T-cell (primary cell): ENCODE results near the gene GALNT14. TPM values are rescaled to one million over a fixed set of nuclear protein-coding genes. Genes with fewer than 3 reads are reported as not detected.

Source experiments
- ATAC-seq, 4 experiments: fragments of 200-7000 bp in 3 of 4; fragments of 150-1000 bp in 1 of 4; cut with Tn5 transposase; replicated peaks in 1 of 4; 1 replicate in 3 of 4; 2 replicates in 1 of 4; pipeline ENCODE4 v1.10.0; 2021; ENCODE audit warnings: moderate library complexity in 3 of 4, mild to moderate bottlenecking in 2 of 4, moderate number of reproducible peaks in 1 of 4
- CTCF ChIA-PET, 2 donors: fragments of 300-600 bp; sonication (Branson Sonifier 250); formaldehyde crosslinking; loops; one replicate each; lab custom pipeline; 2022; ENCODE audit warnings: antibody characterized with exemption in 2 of 2; lab: Charles Lee
- POLR2A ChIA-PET, 2 donors: fragments of 300-600 bp; sonication (Branson Sonifier 250); formaldehyde crosslinking; loops; one replicate each; lab custom pipeline; 2022; ENCODE audit warnings: antibody characterized with exemption in 2 of 2; lab: Charles Lee
- DNase-seq, 35 experiments: peaks; one replicate each; pipeline versions ENCODE4 v3.0.0 to v3.0.0-alpha.2; 2013 to 2023
- H3K27ac ChIP-seq: one replicate; pipeline ENCODE4 v1.5.1; 2013; ENCODE audit warnings: low read length
- H3K27me3 ChIP-seq, 2 experiments: replicated peaks in 1 of 2; 1 replicate in 1 of 2; 2 replicates in 1 of 2; pipeline versions ENCODE4 v1.6.1 to v1.7.0; 2013; ENCODE audit warnings: low read length in 1 of 2, mixed read lengths in 1 of 2; ENCODE audit not compliant: control insufficient read depth in 2 of 2, insufficient read depth in 2 of 2; ENCODE audit errors: extremely low read depth in 1 of 2
- H3K36me3 ChIP-seq, 2 donors: 1 replicate in 1 of 2; 2 replicates in 1 of 2; pipeline versions ENCODE4 v1.6.1 to v1.7.0; 2013; ENCODE audit warnings: low read length in 1 of 2; ENCODE audit not compliant: control insufficient read depth in 2 of 2, insufficient read depth in 1 of 2; ENCODE audit errors: extremely low read depth in 1 of 2
- H3K4me1 ChIP-seq, 2 experiments: 1 replicate in 1 of 2; 2 replicates in 1 of 2; pipeline versions ENCODE4 v1.6.1 to v1.7.0; 2013; ENCODE audit warnings: low read length in 2 of 2, mixed read lengths in 1 of 2; ENCODE audit not compliant: insufficient read depth in 2 of 2, control insufficient read depth in 1 of 2; ENCODE audit errors: extremely low read depth in 1 of 2
- H3K4me3 ChIP-seq, 2 donors: 1 replicate in 1 of 2; 2 replicates in 1 of 2; pipeline versions ENCODE4 v1.5.1 to v1.7.0; 2013; ENCODE audit warnings: mild to moderate bottlenecking in 2 of 2, low read length in 1 of 2, moderate library complexity in 1 of 2; ENCODE audit not compliant: control insufficient read depth in 1 of 2; ENCODE audit errors: extremely low read depth in 1 of 2
- H3K9me3 ChIP-seq: 2 replicates; pipeline ENCODE4 v1.7.0; 2013
- H3K27ac Mint-ChIP-seq, 2 donors: one replicate each; pipeline ENCODE4 v1.8.0; 2020 to 2021; ENCODE audit warnings: mild to moderate bottlenecking in 2 of 2, mixed read lengths in 2 of 2
- H3K27me3 Mint-ChIP-seq, 2 donors: one replicate each; pipeline ENCODE4 v1.8.0; 2021 to 2022; ENCODE audit warnings: mixed read lengths in 2 of 2
- H3K36me3 Mint-ChIP-seq: one replicate; pipeline ENCODE4 v1.8.0; 2021; ENCODE audit warnings: mixed read lengths
- H3K4me1 Mint-ChIP-seq, 3 donors: one replicate each; pipeline ENCODE4 v1.8.0; 2020 to 2022; ENCODE audit warnings: mixed read lengths in 3 of 3, mild to moderate bottlenecking in 1 of 3
- H3K4me3 Mint-ChIP-seq, 3 donors: one replicate each; pipeline ENCODE4 v1.8.0; 2020 to 2022; ENCODE audit warnings: mild to moderate bottlenecking in 3 of 3, mixed read lengths in 3 of 3, moderate library complexity in 3 of 3
- H3K9me3 Mint-ChIP-seq, 3 donors: one replicate each; pipeline ENCODE4 v1.8.0; 2020 to 2022; ENCODE audit warnings: mixed read lengths in 3 of 3
- WGBS: methylation state at CpG from one replicate; pipeline ENCODE4 v1.1.5; 2013; ENCODE audit warnings: missing lambda C conversion rate; ENCODE audit not compliant: insufficient coverage; 5-methylcytosine and 5-hydroxymethylcytosine counted together
- total RNA-seq, 35 experiments: library from RNA in 6 of 35; stranded (reverse) in 6 of 35; fragments of 120-200 nt in 1 of 35; gene quantifications; one replicate each; pipeline versions ENCODE4 v1.2.1 to v1.2.4 and lab custom pipeline; 2013 to 2026

Gene GALNT14
- total RNA-seq, 5 donors from 2014 or later (not counting 1 experiment from before 2014, with no cell fraction given): 0.29 to 0.38 TPM; not detected in 3

DNA sequence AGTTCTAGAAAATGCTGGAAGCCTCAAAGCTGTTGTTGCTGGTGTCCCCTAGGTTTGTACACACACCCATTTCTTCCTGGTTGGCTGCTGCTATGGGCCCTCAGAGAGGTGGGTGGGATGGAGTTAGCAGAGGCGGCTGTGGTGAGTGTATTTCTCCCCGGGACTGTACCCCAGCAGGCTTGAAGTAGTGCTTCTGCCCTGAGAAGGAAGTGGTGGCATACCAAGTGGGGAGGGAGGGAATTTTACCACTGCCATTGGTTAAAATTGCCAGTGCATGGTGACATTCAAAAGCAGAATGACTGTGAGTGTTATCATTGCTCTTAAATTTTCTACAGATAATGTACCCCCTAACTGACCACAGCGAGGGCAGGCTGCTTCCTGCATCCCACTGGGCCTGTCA, 205.4 kb downstream of the GALNT14 start:
- ATAC-seq (no peak), DNase-seq (no peak)
- H3K36me3 ChIP-seq: no peaks in the 10 kb centered on the region
- POLR2A ChIA-PET: no interaction called here
- peaks cover 0 to 8% of the 10 kb centered on the region in 2 experiments for H3K27me3 ChIP-seq
- H3K27ac ChIP-seq: no peak overlapping the region
- CTCF ChIA-PET: no interaction called here
- Mint-ChIP-seq H3K4me3 (no peak overlapping the region), H3K36me3 (no peaks in the 10 kb centered on the region), H3K4me1 (no peaks in the 10 kb centered on the region), H3K27ac (no peak overlapping the region), H3K27me3 (no peaks in the 10 kb centered on the region), H3K9me3 (no peaks in the 10 kb centered on the region)
- H3K4me1 ChIP-seq: no peaks in the 10 kb centered on the region
- WGBS: no CpG with 5 or more reads among the region's 3 CpGs
- H3K4me3 ChIP-seq: no peak overlapping the region
- H3K9me3 ChIP-seq: no peaks in the 10 kb centered on the region

DNA sequence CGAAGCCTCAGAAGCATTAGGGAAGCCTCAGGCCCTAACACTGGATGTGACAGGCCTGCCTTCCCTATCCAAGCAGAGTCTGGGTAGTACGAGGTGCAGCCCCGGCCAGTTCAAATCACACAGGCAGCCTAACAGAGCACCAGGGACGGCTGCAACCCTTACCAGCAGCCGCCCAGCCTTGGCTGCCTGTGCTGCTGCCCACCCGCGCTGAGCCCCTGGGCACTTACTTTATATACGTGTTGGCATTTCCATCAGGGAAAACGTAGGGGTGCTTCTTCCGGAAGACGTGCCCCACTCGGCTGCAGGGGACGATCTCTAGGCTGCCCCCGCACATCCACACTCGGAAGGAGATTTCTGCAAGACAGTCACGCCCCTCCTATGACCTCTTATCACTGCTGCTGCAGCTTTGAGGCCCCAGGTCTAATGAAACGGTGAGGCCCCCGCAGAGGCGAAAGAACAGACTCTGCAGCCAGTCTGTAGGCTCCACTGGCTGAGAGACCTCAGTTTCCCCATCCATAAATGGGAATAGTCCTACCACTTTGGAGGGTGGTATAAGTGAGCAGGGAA, 206.3 kb downstream of the GALNT14 start:
- H3K4me1 ChIP-seq: no peaks in the 10 kb centered on the region
- ChIA-PET CTCF (no interaction called here), POLR2A (no interaction called here)
- H3K4me3 ChIP-seq: no peak overlapping the region
- no peak overlapping the region for H3K27ac Mint-ChIP-seq
- H3K36me3 Mint-ChIP-seq: no peaks in the 10 kb centered on the region
- WGBS: 89% methylated on average over 14 of the region's 19 CpGs
- H3K9me3 Mint-ChIP-seq: no peaks in the 10 kb centered on the region
- H3K4me1 Mint-ChIP-seq: no peaks in the 10 kb centered on the region
- no peak overlapping the region for H3K4me3 Mint-ChIP-seq
- H3K27me3 Mint-ChIP-seq: no peaks in the 10 kb centered on the region
- peaks cover 0 to 8% of the 10 kb centered on the region in 2 experiments for H3K27me3 ChIP-seq
- no peak overlapping the region for H3K27ac ChIP-seq
- H3K36me3 ChIP-seq: no peaks in the 10 kb centered on the region
- no peak for ATAC-seq
- no peaks in the 10 kb centered on the region for H3K9me3 ChIP-seq
- no peak for DNase-seq

DNA sequence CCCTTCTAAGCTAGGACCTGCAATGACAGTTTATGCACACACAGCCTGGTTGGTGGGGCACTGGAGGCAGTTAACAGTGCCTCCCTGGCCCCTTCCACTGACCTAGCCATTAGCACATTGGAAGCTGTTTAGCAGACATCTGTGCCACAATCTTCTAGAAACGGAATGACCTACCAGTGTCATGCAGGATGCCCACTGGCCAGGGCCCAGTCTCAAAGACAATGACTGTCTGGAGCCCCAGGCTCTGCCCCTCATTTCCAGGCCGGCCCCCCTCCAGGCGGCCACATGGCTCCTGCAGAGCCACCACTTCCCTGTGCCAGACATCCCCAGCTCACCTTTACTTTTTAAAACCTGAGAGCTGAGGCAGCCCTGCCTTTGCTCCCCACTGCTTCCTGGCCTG, 207.5 kb downstream of the GALNT14 start:
- no peak overlapping the region for H3K27ac Mint-ChIP-seq
- Histone ChIP-seq H3K27ac (no peak overlapping the region), H3K4me3 (no peak overlapping the region), H3K36me3 (no peaks in the 10 kb centered on the region), H3K4me1 (no peaks in the 10 kb centered on the region), H3K9me3 (no peaks in the 10 kb centered on the region), H3K27me3 (peaks cover 0 to 11% of the 10 kb centered on the region in 2 experiments)
- ChIA-PET CTCF (no interaction called here), POLR2A (no interaction called here)
- no peaks in the 10 kb centered on the region for H3K36me3 Mint-ChIP-seq
- ATAC-seq: no peak
- WGBS: 78% methylated on average over 3 of the region's 3 CpGs
- H3K27me3 Mint-ChIP-seq: no peaks in the 10 kb centered on the region
- no peak overlapping the region for H3K4me3 Mint-ChIP-seq
- no peaks in the 10 kb centered on the region for H3K4me1 Mint-ChIP-seq
- DNase-seq: no peak
- H3K9me3 Mint-ChIP-seq: no peaks in the 10 kb centered on the region

DNA sequence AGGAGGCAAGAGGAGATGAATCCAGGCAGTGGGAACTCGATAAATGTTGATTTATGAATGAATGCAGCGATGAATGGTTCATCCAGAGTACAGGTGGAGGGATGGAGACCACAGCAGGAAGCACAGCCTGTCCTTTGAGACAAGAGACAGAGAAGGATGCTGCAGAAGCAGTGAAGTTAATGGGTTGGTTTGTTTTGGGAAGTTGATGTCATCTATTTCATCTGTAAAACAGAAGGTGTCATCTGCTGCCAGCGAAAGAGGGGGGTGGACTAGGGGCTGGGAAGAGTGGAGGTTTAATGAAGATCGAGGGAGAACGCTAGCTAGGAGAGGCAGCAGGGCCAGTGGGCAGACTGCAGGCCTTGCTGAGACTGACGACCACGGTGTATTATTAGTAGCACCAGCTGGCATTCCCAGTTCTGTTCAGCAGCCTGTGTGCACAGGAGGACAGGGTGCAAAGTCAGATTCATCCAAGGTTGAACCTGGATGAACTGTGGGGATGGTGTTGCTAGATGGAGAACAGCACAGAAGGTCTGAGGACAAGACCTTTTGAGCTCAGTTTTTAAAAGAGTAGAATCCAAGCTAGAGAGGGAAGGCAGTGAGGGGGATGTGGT, 210.7 kb downstream of the GALNT14 start:
- Mint-ChIP-seq H3K27ac (no peak overlapping the region), H3K36me3 (no peaks in the 10 kb centered on the region), H3K4me3 (no peak overlapping the region), H3K27me3 (no peaks in the 10 kb centered on the region), H3K4me1 (no peaks in the 10 kb centered on the region), H3K9me3 (no peaks in the 10 kb centered on the region)
- DNase-seq (no peak), ATAC-seq (no peak)
- no peaks in the 10 kb centered on the region for H3K4me1 ChIP-seq
- H3K4me3 ChIP-seq: no peak overlapping the region
- H3K9me3 ChIP-seq: no peaks in the 10 kb centered on the region
- CTCF ChIA-PET: no interaction called here
- H3K27me3 ChIP-seq: peaks cover 0 to 16% of the 10 kb centered on the region in 2 experiments
- no peak overlapping the region for H3K27ac ChIP-seq
- POLR2A ChIA-PET: no interaction called here
- no peaks in the 10 kb centered on the region for H3K36me3 ChIP-seq
- 75% methylated on average over 7 of the region's 7 CpGs for WGBS

DNA sequence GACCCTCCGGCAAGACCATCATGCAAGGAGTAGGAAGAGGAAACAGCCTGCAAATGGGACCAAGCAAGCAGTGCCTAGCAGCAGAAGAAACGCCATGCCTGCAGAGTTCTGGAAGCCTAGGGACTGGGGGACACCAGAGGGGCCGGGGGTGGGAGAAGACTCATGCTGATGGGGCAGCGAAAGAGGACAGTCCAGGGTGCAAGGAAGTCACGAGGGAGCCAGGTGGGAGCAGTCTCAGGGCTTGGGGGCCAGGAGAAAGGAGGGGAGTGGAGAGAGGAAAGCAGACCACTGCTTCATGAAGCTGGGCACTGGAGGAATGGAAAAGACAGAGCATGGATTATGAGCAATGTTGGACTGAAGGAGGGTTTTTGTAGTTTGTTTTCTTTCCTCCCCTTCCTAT, 211.6 kb downstream of the GALNT14 start:
- Histone ChIP-seq H3K4me1 (no peaks in the 10 kb centered on the region), H3K36me3 (no peaks in the 10 kb centered on the region), H3K9me3 (no peaks in the 10 kb centered on the region), H3K27ac (no peak overlapping the region), H3K27me3 (peaks cover 0 to 9% of the 10 kb centered on the region in 2 experiments), H3K4me3 (no peak overlapping the region)
- WGBS: 69% methylated on average over 5 of the region's 5 CpGs
- no peaks in the 10 kb centered on the region for H3K9me3 Mint-ChIP-seq
- DNase-seq: no peak
- no peak overlapping the region for H3K4me3 Mint-ChIP-seq
- no peaks in the 10 kb centered on the region for H3K4me1 Mint-ChIP-seq
- H3K27ac Mint-ChIP-seq: no peak overlapping the region
- ChIA-PET CTCF (no interaction called here), POLR2A (no interaction called here)
- H3K27me3 Mint-ChIP-seq: no peaks in the 10 kb centered on the region
- no peak for ATAC-seq
- H3K36me3 Mint-ChIP-seq: no peaks in the 10 kb centered on the region

DNA sequence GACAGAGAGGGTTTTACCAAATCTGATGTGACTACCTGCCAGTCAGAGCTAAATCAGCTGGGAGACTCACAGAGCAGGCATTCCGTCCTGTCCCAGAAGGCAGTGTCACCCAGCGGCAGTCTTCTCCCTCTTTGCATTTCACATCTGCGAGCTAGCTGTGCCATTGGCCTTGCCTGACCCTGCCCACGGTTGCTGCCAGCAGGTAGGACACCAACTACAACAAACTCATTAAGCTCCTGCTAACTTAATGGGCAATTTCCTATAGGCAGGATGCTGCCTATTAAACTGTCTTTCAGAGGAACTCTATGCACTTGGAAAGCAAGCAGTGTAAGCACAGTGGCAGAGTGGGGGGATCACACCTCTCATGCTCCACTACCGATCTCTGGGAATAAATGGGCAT, 214.6 kb downstream of the GALNT14 start:
- H3K27me3 Mint-ChIP-seq: no peaks in the 10 kb centered on the region
- 88% methylated on average over 2 of the region's 5 CpGs for WGBS
- peaks cover 0 to 10% of the 10 kb centered on the region in 2 experiments for H3K27me3 ChIP-seq
- no peaks in the 10 kb centered on the region for H3K36me3 Mint-ChIP-seq
- H3K4me3 Mint-ChIP-seq: no peak overlapping the region
- ATAC-seq (no peak), DNase-seq (no peak)
- ChIA-PET POLR2A (no interaction called here), CTCF (no interaction called here)
- no peaks in the 10 kb centered on the region for H3K4me1 Mint-ChIP-seq
- no peak overlapping the region for H3K27ac Mint-ChIP-seq
- no peaks in the 10 kb centered on the region for H3K36me3 ChIP-seq
- H3K9me3 ChIP-seq: no peaks in the 10 kb centered on the region
- H3K4me3 ChIP-seq: no peak overlapping the region
- H3K4me1 ChIP-seq: no peaks in the 10 kb centered on the region
- H3K9me3 Mint-ChIP-seq: no peaks in the 10 kb centered on the region
- H3K27ac ChIP-seq: no peak overlapping the region
